ENCODE measurements around the gene WFDC2.

Gene WFDC2

DNA sequence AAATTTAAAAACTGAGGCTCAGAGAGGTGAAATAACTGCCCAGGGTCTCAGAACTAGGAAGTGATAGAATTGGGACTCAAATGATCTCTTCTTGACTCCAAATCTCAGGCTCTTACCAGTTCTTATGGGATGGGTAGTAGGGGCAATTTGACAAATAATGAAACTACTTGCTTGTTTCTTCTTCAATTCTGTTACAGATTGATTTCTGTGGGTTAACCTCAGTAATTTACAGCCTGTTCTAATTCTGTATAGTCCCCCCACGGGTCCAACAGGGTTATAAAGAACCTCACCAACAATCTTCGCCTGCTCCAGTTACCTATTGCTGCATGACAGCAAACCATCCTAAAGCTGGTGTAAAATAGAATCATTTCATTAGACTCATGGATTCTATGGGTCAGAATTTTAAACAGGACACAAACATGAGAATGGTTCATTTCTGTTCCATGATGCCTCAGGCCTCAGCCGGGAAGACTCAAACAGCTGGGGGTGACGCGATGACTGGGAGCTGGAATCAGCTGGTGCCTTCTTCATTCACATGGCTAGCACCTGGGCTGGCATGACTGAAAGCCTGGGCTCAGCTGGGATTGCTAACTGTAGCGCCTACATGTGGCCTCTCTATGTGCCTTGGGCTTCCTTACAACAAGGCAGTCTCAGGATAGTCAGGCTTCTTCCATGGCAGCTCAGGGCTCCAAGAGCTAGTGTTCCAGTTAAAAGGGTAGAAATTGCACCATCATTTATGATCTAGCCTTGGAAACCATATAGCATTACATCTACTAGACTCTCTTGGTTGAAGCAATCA is 6.6 kb upstream of the WFDC2 start:
- DNase-seq (ENCODE audit: low read depth): no peak
- TF ChIP-seq, protein P1, sequence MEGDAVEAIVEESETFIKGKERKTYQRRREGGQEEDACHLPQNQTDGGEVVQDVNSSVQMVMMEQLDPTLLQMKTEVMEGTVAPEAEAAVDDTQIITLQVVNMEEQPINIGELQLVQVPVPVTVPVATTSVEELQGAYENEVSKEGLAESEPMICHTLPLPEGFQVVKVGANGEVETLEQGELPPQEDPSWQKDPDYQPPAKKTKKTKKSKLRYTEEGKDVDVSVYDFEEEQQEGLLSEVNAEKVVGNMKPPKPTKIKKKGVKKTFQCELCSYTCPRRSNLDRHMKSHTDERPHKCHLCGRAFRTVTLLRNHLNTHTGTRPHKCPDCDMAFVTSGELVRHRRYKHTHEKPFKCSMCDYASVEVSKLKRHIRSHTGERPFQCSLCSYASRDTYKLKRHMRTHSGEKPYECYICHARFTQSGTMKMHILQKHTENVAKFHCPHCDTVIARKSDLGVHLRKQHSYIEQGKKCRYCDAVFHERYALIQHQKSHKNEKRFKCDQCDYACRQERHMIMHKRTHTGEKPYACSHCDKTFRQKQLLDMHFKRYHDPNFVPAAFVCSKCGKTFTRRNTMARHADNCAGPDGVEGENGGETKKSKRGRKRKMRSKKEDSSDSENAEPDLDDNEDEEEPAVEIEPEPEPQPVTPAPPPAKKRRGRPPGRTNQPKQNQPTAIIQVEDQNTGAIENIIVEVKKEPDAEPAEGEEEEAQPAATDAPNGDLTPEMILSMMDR (IDR thresholded peaks at IDR 0.05; ENCODE audit: low read depth, low read length, missing control alignments): no peak

DNA sequence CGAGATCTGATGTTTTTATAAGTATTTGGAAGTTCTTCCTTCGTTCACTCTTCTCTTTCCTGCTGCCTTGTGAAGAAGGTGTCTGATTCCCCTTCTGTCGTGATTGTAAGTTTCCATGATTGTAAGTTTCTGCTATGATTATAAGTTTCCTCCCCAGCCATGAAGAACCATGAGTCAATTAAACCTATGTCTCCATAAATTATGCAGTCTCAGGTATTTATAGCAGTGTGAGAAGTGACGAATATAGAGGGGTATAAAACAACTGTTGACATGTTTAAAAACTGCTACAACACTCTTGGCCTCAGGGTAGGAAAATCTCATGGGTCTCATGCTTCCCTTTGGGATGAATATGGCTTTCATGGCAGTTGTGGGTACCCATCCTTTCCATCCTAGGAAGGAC is 5.8 kb upstream of the WFDC2 start:
- TF ChIP-seq, protein P1 (IDR thresholded peaks at IDR 0.05; ENCODE audit: low read depth, low read length, missing control alignments): no peak
- no peak for DNase-seq (ENCODE audit: low read depth)
- no peak overlapping the region for H3K4me3 ChIP-seq (ENCODE audit: low read depth, low read length)

More for the DNA sequence above, 6.6 kb upstream of the WFDC2 start:
- no peak overlapping the region for H3K4me3 ChIP-seq (ENCODE audit: low read depth, low read length)

DNA sequence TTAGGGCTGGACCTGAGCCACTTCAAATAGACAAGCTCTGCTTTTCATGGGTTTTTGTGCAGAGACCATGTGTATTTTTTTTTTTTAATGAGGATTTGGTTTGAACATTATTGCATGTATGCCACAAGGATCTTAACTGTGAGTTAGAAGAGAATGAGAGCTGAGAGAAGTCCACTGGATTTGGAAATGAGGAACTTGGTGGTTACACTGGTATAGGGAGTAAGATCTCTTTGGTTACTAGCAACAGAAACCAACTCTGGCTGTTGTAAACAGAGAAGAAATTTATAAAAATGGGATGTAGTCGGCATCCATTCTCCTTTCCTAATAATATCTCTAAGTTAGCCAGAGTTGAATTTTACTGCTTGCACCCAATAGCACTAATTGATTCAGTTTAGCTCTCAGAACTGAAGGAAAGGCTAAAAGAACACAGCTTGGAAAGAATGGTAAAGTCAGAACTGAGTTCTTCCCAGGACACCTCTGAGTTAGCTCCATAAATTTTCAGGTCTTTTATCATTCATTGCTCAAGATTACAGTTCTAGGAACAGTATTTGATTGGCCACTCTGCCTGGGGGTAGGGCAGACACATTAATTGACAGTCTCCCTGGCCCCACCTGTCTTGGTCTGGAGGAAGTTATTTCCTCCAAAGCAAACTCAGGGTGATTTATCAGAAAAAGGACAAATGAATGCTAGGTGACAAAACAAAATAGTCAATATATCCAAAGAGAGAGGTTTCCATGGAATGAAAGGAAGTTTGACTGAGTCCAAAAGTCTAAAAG is 3.9 kb upstream of the WFDC2 start:
- no peak overlapping the region for H3K4me3 ChIP-seq (ENCODE audit: low read depth, low read length)
- DNase-seq (ENCODE audit: low read depth): no peak
- TF ChIP-seq, protein P1 (IDR thresholded peaks at IDR 0.05; ENCODE audit: low read depth, low read length, missing control alignments): no peak

DNA sequence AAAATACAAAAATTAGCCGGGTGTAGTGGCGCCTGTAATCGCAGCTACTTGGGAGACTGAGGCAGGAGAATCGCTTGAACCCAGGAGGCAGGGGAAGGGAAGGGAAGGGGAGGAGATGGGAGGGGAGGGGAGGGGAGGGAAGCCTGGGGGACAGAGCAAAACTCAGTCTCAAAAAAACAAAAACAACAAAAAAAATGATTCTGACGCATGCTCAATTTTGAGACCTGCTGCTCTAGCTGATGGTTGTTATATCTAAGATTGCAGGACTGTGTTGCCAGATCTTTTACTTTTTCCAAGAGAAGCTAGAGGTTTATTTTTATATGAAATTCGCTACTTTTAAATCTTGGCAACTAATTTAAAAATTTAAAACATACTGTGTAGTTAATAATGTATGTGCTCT is 2.4 kb upstream of the WFDC2 start:
- no peak overlapping the region for H3K4me3 ChIP-seq (ENCODE audit: low read depth, low read length)
- TF ChIP-seq, protein P1 (IDR thresholded peaks at IDR 0.05; ENCODE audit: low read depth, low read length, missing control alignments): no peak
- no peak for DNase-seq (ENCODE audit: low read depth)

DNA sequence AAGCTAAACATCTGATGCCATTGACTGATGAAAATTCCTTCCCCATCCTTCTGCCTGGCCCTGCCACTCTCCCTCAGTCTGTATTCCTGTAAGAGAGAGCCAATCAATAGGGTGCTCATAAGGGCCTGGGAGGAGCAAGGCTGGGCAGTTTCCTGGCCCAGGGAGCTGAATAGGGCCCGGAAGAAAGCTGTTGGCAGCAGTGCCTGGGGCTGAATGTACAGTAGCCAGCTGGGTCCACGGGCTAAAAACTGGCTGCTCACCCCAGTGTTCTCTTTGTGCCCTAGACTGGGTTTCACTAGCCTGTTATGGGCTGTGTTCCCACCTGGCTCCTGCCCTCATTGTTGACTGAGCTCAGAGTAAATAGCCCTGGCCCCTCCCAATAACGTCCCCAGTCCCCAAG is 1.7 kb upstream of the WFDC2 start:
- H3K4me3 ChIP-seq (ENCODE audit: low read depth, low read length): no peak overlapping the region
- TF ChIP-seq, protein P1 (IDR thresholded peaks at IDR 0.05; ENCODE audit: low read depth, low read length, missing control alignments): no peak
- no peak for DNase-seq (ENCODE audit: low read depth)

DNA sequence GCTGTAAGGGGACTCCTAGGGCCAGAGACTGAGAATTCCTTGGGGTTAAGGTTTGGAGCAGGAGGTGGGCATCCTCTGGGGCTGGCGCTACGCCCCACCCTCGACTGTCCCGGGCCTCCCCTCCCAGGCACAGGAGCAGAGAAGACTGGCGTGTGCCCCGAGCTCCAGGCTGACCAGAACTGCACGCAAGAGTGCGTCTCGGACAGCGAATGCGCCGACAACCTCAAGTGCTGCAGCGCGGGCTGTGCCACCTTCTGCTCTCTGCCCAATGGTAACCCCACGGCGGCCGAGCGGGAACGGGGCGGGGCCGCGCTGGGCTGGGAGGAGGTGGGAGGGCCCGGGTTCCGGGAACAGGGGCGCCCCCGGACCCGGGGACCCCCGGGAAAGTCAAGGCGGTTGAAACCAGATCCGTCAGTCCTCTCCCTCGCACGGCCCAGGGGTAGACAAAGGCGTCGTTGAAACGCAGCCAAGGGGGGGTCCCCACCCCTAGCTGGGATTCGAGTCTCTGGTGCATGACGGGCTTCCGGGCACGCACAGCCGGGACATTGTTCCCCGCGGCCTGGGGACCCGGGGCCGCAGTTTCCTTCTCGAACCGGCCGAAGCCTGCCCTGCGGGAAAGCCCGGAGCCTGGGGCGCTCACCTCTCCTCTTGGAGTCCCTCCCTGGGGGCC is 844 bp downstream of the WFDC2 start:
- no peak overlapping the region for H3K4me3 ChIP-seq (ENCODE audit: low read depth, low read length)
- no peak for DNase-seq (ENCODE audit: low read depth)
- TF ChIP-seq, protein P1 (IDR thresholded peaks at IDR 0.05; ENCODE audit: low read depth, low read length, missing control alignments): no peak

Measured in GM12864 (cell line).